Activated T-cell treated with anti-CD3 and anti-CD28 coated beads, Interleukin-2, amount 50 U/mL, for 24 hours (primary cell): ENCODE measurements around the gene EIPR1.

Experiments used
- DNase-seq: peaks from one replicate; pipeline ENCODE4 v3.0.0-alpha.2; 2020
- H3K27ac Mint-ChIP-seq: 2 replicates; pipeline ENCODE4 v1.8.0; 2020; ENCODE audit warnings: mild to moderate bottlenecking, mixed read lengths
- H3K27me3 Mint-ChIP-seq: 2 replicates; pipeline ENCODE4 v1.8.0; 2020; ENCODE audit warnings: mixed read lengths
- H3K36me3 Mint-ChIP-seq: 2 replicates; pipeline ENCODE4 v1.8.0; 2020; ENCODE audit warnings: low read depth, mixed read lengths
- H3K4me1 Mint-ChIP-seq: 2 replicates; pipeline ENCODE4 v1.8.0; 2020; ENCODE audit warnings: low read depth, mixed read lengths
- H3K4me3 Mint-ChIP-seq: 2 replicates; pipeline ENCODE4 v1.8.0; 2020; ENCODE audit warnings: mild to moderate bottlenecking, moderate library complexity, mixed read lengths
- H3K9me3 Mint-ChIP-seq: 2 replicates; pipeline ENCODE4 v1.8.0; 2020; ENCODE audit warnings: mixed read lengths

Gene EIPR1

DNA sequence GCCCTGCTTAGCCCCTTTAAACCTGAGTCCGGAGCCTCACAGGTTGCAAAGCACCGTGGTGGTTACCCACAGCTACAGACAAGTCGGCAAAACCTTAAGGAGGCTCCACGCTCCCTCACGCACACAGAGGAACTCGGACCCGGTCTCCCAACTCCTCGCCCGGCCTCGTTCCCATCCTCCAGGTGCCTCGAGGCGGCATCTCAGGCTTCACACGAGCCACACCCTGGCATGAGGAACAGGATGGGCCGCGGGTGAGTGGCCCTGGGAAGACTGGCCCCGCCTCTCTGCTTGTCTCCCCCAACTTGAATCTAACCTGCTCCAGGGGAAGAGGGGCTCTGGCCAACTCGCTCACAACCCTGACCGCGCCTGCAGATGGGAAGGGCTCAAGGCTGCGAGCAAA is 97.4 kb downstream of the EIPR1 start:
- peaks cover 69% of the 10 kb centered on the region for H3K36me3 Mint-ChIP-seq
- H3K27me3 Mint-ChIP-seq, result no peaks in the 10 kb centered on the region
- no peak for DNase-seq
- peaks cover 11% of the 10 kb centered on the region for H3K4me1 Mint-ChIP-seq
- no peak overlapping the region for H3K27ac Mint-ChIP-seq
- H3K9me3 Mint-ChIP-seq, result peaks cover 14% of the 10 kb centered on the region
- H3K4me3 Mint-ChIP-seq, result no peak overlapping the region

DNA sequence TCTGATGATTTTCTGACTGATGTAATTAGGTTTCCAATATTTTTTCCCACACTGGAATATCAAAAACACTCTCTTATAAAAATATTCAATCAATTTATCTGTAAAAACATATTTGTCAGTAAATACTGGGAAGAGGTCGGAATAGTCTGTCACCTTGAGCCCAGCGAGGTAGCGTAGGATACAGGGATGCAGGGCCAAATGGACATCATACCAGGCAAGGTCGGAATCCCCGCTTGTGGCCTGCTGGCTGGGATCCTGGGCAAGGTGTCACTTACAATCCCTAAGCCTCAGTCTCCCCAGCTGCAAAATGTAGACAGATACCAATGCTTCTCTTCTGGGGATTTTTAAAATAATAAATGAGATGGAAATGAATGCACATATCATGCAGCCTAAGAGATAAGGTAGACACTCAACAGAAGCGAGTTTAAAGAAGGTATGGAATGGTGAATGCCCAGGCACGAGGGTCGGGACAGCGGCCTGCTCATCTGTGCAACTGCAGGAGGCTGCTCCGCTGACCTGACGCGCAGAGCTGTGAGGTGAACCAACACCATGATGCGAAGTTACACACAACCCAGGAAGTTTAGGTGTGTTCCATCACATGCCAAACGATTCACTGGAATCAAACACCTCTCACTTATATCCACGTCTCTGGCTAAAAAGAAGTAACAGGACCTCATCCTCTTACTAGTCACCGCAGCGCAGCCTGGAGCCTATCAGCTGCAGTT is 98.2 kb downstream of the EIPR1 start:
- Mint-ChIP-seq H3K36me3 (peaks cover 76% of the 10 kb centered on the region), H3K27ac (no peak overlapping the region), H3K9me3 (peaks cover 19% of the 10 kb centered on the region), H3K27me3 (no peaks in the 10 kb centered on the region), H3K4me1 (peaks cover 11% of the 10 kb centered on the region), H3K4me3 (no peak overlapping the region)
- DNase-seq, result no peak

GRCh38 chr2:3278521-3279218 is 98.9 kb downstream of the EIPR1 start:
- Mint-ChIP-seq H3K36me3 (peaks cover 82% of the 10 kb centered on the region), H3K4me3 (no peak overlapping the region), H3K27me3 (no peaks in the 10 kb centered on the region), H3K27ac (no peak overlapping the region), H3K9me3 (peaks cover 19% of the 10 kb centered on the region), H3K4me1 (peaks cover 11% of the 10 kb centered on the region)
- DNase-seq, result peak; percentile 22

GRCh38 chr2:3277748-3278520 is 99.7 kb downstream of the EIPR1 start:
- no peak overlapping the region for H3K27ac Mint-ChIP-seq
- peaks cover 87% of the 10 kb centered on the region for H3K36me3 Mint-ChIP-seq
- H3K4me3 Mint-ChIP-seq, result no peak overlapping the region
- peaks cover 11% of the 10 kb centered on the region for H3K4me1 Mint-ChIP-seq
- no peaks in the 10 kb centered on the region for H3K27me3 Mint-ChIP-seq
- peaks cover 19% of the 10 kb centered on the region for H3K9me3 Mint-ChIP-seq
- peak; percentile 23 for DNase-seq

DNA sequence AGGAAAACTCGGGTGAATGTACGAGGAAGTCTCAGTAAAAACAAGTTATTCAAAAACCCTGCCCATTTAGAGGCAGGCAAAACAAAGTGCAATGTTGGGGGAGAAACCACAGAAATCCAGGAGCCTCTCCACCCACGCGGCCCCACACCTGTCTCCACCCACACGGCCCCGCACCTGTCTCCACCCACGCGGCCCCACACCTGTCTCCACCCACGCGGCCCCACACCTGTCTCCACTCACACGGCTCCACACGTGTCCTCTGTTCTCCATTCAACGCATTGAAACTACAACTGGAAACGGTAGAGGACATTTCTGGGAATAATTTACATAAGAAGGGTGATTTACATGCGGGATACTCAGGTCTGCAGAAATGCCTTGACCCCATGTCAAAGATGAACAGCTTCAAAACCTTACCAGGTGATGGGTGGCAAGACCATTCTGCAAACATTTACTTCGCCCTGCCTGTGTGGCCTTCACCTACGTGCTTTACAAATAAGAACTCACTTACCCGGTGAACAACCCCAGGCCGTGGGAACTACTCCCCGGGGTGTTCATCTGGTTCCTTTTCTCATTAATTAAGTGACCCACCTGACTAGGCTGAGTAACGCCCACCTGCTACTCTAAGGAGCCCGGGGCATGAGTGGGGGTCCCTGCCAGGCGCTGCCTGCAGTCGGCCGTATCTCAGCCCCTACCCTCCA is 100.4 kb downstream of the EIPR1 start:
- Mint-ChIP-seq H3K27me3 (no peaks in the 10 kb centered on the region), H3K4me1 (peaks cover 17% of the 10 kb centered on the region), H3K36me3 (peaks cover 83% of the 10 kb centered on the region), H3K27ac (no peak overlapping the region), H3K9me3 (peaks cover 19% of the 10 kb centered on the region), H3K4me3 (no peak overlapping the region)
- peak; percentile 19 for DNase-seq

- Mint-ChIP-seq H3K4me3 (no peak overlapping the region), H3K27me3 (no peaks in the 10 kb centered on the region), H3K4me1 (peaks cover 7% of the 10 kb centered on the region), H3K36me3 (peaks cover 44% of the 10 kb centered on the region), H3K9me3 (peaks cover 22% of the 10 kb centered on the region), H3K27ac (no peak overlapping the region)
- DNase-seq, result no peak
These were observed 104.9 kb downstream of the EIPR1 start for GRCh38 chr2:3272761-3273160.

GRCh38 chr2:3270095-3270478 is 107.5 kb downstream of the EIPR1 start:
- peaks cover 28% of the 10 kb centered on the region for H3K36me3 Mint-ChIP-seq
- no peak for DNase-seq
- H3K4me3 Mint-ChIP-seq, result no peak overlapping the region
- peaks cover 7% of the 10 kb centered on the region for H3K4me1 Mint-ChIP-seq
- H3K9me3 Mint-ChIP-seq, result peaks cover 9% of the 10 kb centered on the region
- H3K27ac Mint-ChIP-seq, result peak overlapping the region; percentile 33
- H3K27me3 Mint-ChIP-seq, result no peaks in the 10 kb centered on the region

DNA sequence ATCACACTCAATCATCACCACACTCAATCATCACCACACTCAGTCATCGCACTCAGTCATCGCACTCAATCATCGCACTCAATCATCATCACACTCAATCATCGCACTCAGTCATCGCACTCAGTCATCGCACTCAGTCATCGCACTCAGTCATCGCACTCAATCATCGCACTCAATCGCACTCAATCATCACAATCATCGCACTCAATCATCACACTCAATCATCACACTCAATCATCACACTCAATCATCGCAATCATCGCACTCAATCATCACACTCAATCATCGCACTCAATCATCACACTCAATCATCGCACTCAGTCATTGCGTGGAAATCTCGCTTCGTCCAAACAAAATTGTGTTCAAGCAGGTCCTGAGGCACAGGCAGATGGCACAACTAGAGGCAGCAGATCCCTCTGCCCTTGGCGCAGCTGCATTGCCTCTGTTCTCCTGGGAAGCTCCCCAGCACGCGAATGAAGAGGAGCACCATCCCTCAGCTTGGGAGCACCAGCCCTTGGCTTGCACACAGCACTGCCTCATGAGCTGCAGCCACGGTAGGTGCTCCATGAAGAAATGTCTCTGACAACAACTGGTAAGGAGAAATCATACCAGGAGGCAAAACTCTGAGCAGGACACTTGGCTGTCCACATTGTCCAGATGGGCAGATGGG is 108.1 kb downstream of the EIPR1 start:
- Mint-ChIP-seq H3K4me3 (no peak overlapping the region), H3K4me1 (peaks cover 7% of the 10 kb centered on the region), H3K27me3 (no peaks in the 10 kb centered on the region), H3K27ac (no peak overlapping the region), H3K36me3 (peaks cover 24% of the 10 kb centered on the region), H3K9me3 (peaks cover 5% of the 10 kb centered on the region)
- no peak for DNase-seq

DNA sequence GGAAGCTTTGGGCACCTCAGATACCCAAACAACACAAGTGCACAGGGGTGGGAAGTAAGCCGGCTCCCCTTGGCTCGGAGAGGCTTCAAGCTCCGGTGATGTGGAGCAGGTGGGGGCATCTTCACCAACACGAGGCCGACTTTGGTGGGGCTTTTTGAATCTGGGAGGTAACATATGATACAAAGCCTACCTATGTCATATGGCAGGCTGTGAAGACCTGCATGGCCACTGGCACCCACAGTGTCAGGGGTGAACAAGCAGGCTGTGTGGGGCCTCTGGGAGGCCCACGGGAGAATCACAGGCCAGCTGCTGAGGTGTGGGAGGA is 109.0 kb downstream of the EIPR1 start:
- no peak overlapping the region for H3K27ac Mint-ChIP-seq
- no peak for DNase-seq
- H3K27me3 Mint-ChIP-seq, result no peaks in the 10 kb centered on the region
- H3K36me3 Mint-ChIP-seq, result peaks cover 22% of the 10 kb centered on the region
- peaks cover 7% of the 10 kb centered on the region for H3K4me1 Mint-ChIP-seq
- no peak overlapping the region for H3K4me3 Mint-ChIP-seq
- peaks cover 5% of the 10 kb centered on the region for H3K9me3 Mint-ChIP-seq

- H3K36me3 Mint-ChIP-seq, result peaks cover 19% of the 10 kb centered on the region
- H3K4me1 Mint-ChIP-seq, result peaks cover 7% of the 10 kb centered on the region
- H3K4me3 Mint-ChIP-seq, result no peak overlapping the region
- peaks cover 5% of the 10 kb centered on the region for H3K9me3 Mint-ChIP-seq
- no peak for DNase-seq
- no peaks in the 10 kb centered on the region for H3K27me3 Mint-ChIP-seq
- no peak overlapping the region for H3K27ac Mint-ChIP-seq
These were observed 109.5 kb downstream of the EIPR1 start for GRCh38 chr2:3267869-3268704.

DNA sequence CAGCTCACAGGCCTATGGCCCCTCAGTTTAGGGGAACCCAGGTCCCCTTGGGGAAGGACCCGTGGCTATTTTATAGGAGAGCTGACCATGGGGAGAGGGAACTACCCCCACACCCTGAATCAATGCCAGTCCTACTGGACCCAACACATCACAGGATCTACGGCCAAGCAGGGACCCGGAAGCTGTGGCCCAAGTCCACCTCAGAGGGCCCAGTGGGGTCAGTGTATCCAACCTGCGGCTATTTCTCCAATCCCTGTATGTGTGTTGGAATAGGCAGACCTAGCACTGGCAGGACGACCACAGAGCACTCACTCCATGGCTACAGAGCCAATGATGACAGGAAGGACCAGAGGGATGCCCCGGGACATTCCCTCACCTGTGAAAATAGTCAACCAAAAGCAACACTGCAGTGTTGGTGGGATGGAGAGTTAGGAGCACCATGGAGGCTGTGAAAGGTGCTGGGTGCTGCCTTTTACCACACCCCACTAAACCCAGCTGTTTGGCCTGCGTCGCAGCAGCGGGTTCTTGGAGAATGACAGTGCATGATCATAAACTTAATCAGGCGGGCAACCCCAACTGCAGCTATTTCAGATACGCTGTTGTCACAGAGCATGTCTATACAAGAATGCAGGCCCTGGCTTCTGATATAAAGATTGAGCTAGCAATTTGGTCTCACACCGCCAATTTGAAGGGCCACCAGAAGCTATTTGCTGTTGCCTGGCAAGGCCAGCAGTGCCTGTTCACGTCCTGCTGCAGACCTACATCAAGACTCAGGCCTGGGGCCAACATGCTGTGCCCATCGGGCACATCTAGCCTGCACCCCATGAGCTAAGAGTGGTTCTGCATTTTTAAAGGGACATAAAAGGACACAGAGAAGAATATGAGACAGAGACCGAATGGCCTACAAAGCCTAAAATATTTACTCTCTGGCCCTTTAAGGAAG is 110.4 kb downstream of the EIPR1 start:
- no peak for DNase-seq
- peaks cover 1% of the 10 kb centered on the region for H3K4me1 Mint-ChIP-seq
- peaks cover 25% of the 10 kb centered on the region for H3K36me3 Mint-ChIP-seq
- no peak overlapping the region for H3K4me3 Mint-ChIP-seq
- no peaks in the 10 kb centered on the region for H3K27me3 Mint-ChIP-seq
- peaks cover 5% of the 10 kb centered on the region for H3K9me3 Mint-ChIP-seq
- no peak overlapping the region for H3K27ac Mint-ChIP-seq

GRCh38 chr2:3265981-3266924 is 111.4 kb downstream of the EIPR1 start:
- Mint-ChIP-seq H3K9me3 (peaks cover 5% of the 10 kb centered on the region), H3K4me3 (no peak overlapping the region), H3K27me3 (no peaks in the 10 kb centered on the region), H3K36me3 (peaks cover 25% of the 10 kb centered on the region), H3K4me1 (no peaks in the 10 kb centered on the region), H3K27ac (peak overlapping the region; percentile 44)
- no peak for DNase-seq
